Subcutaneous adipose tissue (tissue), 4 donors: ENCODE data around the gene FITM2. TPM values are rescaled to one million over a fixed set of nuclear protein-coding genes. Genes with fewer than 3 reads are reported as not detected.

Experiments used
- CTCF ChIP-seq: fragments of 450-650 bp; IDR thresholded peaks from one replicate; pipeline ENCODE4 v1.5.1; 2016; ENCODE audit warnings: low read depth, mild to moderate bottlenecking, control low read depth, antibody characterized with exemption, moderate library complexity
- total RNA-seq, 4 donors: library from RNA; depleted of rRNA; stranded (reverse); fragments of >200 nt; gene quantifications; one replicate each; pipeline ENCODE4 v1.1.0, GENCODE V29; 2016

Gene FITM2
- total RNA-seq, 4 donors from 2014 or later: 10.9 to 37.3 (median 24.0) TPM

DNA sequence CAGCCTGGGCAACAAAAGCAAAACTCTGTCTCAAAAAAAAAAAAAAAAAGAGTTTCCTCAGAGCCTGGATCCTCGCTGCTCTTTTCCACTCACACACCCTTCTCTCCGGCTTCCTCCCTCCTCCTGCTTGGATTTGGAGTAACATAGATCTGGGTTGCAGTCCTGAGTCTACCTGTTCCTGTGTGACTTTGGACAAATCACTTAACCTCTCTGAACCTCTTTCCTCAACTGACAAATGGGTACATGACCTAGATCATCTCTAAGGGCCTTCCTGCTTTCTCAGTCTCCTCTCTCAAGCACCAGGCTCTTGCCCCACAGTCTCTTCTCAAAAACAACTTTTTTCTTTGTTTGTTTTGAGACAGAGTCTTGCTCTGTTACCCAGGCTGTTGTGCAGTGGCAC is 20.2 kb upstream of the FITM2 start:
- TF ChIP-seq CTCF: no peak

DNA sequence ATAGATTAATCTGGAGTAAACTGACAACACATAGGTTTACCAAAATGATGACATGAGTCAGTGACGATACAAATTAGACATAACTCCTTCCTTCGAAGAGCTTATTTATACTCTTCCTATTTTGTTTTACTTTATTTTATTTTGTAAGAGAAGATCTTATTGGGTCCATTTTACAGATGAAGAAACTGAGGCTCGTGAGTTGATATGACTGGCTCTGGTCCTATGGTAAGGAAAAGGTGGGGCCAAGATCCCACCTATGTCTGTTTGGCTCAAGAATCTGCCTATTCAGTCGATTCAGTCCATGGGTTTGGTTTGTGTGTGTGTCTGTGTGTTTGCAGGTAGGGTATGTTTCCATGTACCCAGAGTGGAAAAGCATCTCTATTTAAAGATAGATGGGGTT is 17.4 kb upstream of the FITM2 start:
- no peak for TF ChIP-seq CTCF

DNA sequence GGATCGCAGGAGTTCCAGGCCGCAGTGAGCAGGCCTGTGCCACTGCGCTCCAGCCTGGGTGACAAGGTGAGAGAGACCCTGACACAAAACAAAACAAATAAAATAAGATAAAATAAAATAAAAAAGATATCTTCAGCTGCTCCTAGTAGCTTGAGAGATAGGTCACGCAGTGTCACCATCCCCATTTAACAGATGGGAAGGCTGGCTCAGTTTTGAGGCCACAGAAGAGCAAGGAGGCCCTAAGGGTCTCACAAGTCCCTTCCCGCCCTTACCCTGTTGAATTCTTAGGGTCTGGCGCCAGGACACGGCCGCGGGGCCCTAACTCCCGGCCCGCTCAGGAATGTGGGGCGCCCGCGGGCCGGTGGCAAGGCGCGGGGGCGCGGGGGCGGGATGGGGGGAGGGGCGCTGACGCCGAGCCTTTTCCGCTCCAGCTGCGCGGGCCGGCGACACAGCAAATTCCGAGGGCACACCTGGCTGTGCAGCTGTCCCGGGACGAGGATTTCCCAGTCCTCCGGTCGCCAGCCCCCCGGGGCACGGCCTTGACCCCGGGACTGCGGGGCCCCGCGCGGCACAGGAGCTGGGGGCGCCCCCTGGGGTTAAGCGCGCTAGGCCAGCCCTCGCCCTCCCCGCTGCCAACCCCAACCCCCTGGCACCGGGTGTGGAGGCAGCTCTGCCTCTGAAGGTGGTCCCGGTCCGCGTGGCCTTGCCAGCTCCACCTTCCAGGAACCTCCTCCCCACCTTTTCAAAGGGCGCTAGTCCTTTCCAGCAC is 15.6 kb upstream of the FITM2 start:
- TF ChIP-seq CTCF: no peak

- TF ChIP-seq CTCF: no peak
These were observed 13.3 kb upstream of the FITM2 start for GRCh38 chr20:44324343-44324742.

- TF ChIP-seq CTCF: no peak
These were observed 8.9 kb upstream of the FITM2 start for GRCh38 chr20:44319839-44320422.

DNA sequence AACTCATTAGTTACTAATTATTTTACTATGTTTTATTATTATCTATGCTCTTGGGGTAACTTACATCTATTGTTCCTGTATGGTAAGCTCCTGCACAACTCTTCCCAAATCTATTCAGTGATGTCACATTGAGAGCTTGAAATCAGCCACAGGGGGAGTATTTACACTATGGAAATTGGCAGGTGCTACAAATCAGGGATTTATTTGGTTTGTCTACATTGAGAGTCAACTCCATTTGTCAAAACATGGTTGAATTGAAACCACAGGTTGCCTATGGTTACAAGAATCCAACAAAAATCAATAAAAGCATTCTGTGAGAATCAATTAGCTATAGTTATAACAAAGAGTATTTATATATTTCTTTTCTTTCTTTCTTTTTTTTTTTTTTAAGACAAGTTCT is 3.9 kb upstream of the FITM2 start:
- no peak for TF ChIP-seq CTCF

DNA sequence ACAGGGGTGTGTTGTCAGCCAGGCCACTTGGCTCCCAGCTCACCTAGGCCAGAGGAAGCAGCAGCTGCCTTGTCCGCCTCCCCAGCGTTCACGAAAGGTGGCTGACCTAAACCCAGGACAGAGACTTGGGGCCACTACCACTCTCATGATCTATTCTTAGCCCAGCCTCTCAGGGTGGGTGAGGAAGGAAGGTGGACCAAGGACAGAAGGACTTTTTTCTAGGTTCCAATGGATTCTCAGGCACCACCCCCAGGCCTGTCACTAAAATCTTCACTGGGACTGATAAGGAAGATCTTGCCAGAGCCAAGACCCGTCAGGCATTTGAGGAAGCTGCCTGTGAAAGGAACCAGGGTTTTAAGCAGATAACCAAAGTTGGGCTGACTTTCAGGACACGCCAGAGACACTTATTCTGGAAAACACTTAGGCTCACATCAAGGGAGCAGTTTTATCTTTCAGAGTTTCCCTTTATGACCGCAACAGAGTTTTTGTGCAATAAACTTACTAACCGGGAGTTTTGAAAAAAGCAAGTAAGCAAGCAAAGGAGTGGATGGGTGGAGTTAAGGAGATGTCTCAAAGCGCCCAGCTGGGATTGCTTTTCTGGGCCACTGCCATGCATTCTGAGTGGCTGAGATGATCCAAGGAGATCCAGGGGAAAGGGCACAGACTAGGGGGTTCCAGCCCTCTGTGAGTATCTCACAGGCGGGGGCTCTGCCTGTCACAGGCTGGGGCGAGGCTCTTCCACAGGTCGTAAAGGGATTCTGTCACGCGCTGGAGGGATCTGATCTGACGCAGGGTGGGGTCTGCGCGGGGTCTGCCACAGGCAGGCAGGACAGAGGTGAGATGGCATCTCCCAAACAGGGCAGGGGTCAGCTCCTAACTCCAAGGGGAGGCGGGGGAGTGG is 989 bp downstream of the FITM2 start:
- no peak for TF ChIP-seq CTCF
